Parathyroid adenoma (tissue), 2 donors: ENCODE results near the gene METTL13.

Source experiments
- H2AFZ ChIP-seq: fragments of 300-600 bp; sonication (generic); one replicate; pipeline ENCODE4 v1.7.0; 2017; ENCODE audit warnings: antibody characterized with exemption, mild to moderate bottlenecking
- H3K27ac ChIP-seq: fragments of 300-600 bp; sonication (generic); one replicate; pipeline ENCODE4 v1.7.0; 2017
- H3K27me3 ChIP-seq: fragments of 300-600 bp; sonication (generic); one replicate; pipeline ENCODE4 v1.7.0; 2017; ENCODE audit warnings: low read length; ENCODE audit not compliant: control insufficient read depth, insufficient read depth
- H3K36me3 ChIP-seq: fragments of 300-600 bp; sonication (generic); one replicate; pipeline ENCODE4 v1.7.0; 2017; ENCODE audit warnings: low read length; ENCODE audit not compliant: control insufficient read depth, insufficient read depth
- H3K4me1 ChIP-seq: fragments of 300-600 bp; sonication (generic); one replicate; pipeline ENCODE4 v1.7.0; 2017; ENCODE audit warnings: control low read depth
- H3K4me2 ChIP-seq: fragments of 300-600 bp; sonication (generic); one replicate; pipeline ENCODE4 v1.7.0; 2017; ENCODE audit warnings: low read length
- H3K4me3 ChIP-seq: fragments of 300-600 bp; sonication (generic); one replicate; pipeline ENCODE4 v1.7.0; 2017; ENCODE audit warnings: low read depth, low read length
- H3K79me2 ChIP-seq: fragments of 300-600 bp; sonication (generic); one replicate; pipeline ENCODE4 v1.7.0; 2017; ENCODE audit warnings: control low read depth
- H3K9ac ChIP-seq: fragments of 300-600 bp; sonication (generic); one replicate; pipeline ENCODE4 v1.7.0; 2017; ENCODE audit warnings: mild to moderate bottlenecking
- H3K9me3 ChIP-seq: fragments of 300-600 bp; sonication (generic); one replicate; pipeline ENCODE4 v1.7.0; 2017; ENCODE audit warnings: low read length; ENCODE audit not compliant: control insufficient read depth
- CTCF ChIP-seq: fragments of 300-600 bp; sonication (generic); IDR thresholded peaks from one replicate; pipeline ENCODE4 v1.7.0; 2017; ENCODE audit warnings: antibody characterized with exemption, mild to moderate bottlenecking
- donor health status: primary hyperparathyroidism.

The METTL13 gene

GRCh38 chr1:171780583-171781175 is 781 bp upstream of the METTL13 start:
- H3K27ac ChIP-seq: peak overlapping the region; percentile 86
- H3K9ac ChIP-seq: no peak overlapping the region
- H3K4me2 ChIP-seq: peak overlapping the region; percentile 63
- no peak for TF ChIP-seq CTCF
- H3K4me3 ChIP-seq: peak overlapping the region; percentile 91
- peak overlapping the region; percentile 76 for H2AFZ ChIP-seq
- H3K79me2 ChIP-seq: no peaks in the 10 kb centered on the region
- H3K4me1 ChIP-seq: no peaks in the 10 kb centered on the region
- no peaks in the 10 kb centered on the region for H3K9me3 ChIP-seq
- no peaks in the 10 kb centered on the region for H3K27me3 ChIP-seq
- H3K36me3 ChIP-seq: no peaks in the 10 kb centered on the region

GRCh38 chr1:171783816-171784530 is 2.5 kb downstream of the METTL13 start:
- Histone ChIP-seq H2AFZ (no peak overlapping the region), H3K4me3 (no peak overlapping the region), H3K4me1 (no peaks in the 10 kb centered on the region), H3K36me3 (no peaks in the 10 kb centered on the region), H3K27me3 (no peaks in the 10 kb centered on the region), H3K4me2 (no peak overlapping the region), H3K27ac (no peak overlapping the region), H3K9ac (no peak overlapping the region), H3K79me2 (no peaks in the 10 kb centered on the region), H3K9me3 (no peaks in the 10 kb centered on the region)
- no peak for TF ChIP-seq CTCF

GRCh38 chr1:171784784-171785183 is 3.3 kb downstream of the METTL13 start:
- no peak overlapping the region for H3K9ac ChIP-seq
- H3K79me2 ChIP-seq: no peaks in the 10 kb centered on the region
- no peaks in the 10 kb centered on the region for H3K9me3 ChIP-seq
- H3K27me3 ChIP-seq: no peaks in the 10 kb centered on the region
- no peak overlapping the region for H3K4me3 ChIP-seq
- no peak overlapping the region for H2AFZ ChIP-seq
- H3K27ac ChIP-seq: no peak overlapping the region
- no peaks in the 10 kb centered on the region for H3K36me3 ChIP-seq
- peaks cover 2% of the 10 kb centered on the region for H3K4me1 ChIP-seq
- no peak for TF ChIP-seq CTCF
- no peak overlapping the region for H3K4me2 ChIP-seq

- Histone ChIP-seq H3K4me2 (no peak overlapping the region), H3K79me2 (no peaks in the 10 kb centered on the region), H3K27ac (no peak overlapping the region), H3K36me3 (no peaks in the 10 kb centered on the region), H3K27me3 (no peaks in the 10 kb centered on the region), H3K9ac (no peak overlapping the region), H3K9me3 (no peaks in the 10 kb centered on the region), H2AFZ (no peak overlapping the region), H3K4me3 (no peak overlapping the region), H3K4me1 (peaks cover 4% of the 10 kb centered on the region)
- TF ChIP-seq CTCF: no peak
These were observed 4.3 kb downstream of the METTL13 start for GRCh38 chr1:171785766-171786165.

GRCh38 chr1:171786534-171786933 is 5.1 kb downstream of the METTL13 start:
- Histone ChIP-seq H3K27me3 (no peaks in the 10 kb centered on the region), H2AFZ (no peak overlapping the region), H3K9ac (no peak overlapping the region), H3K4me3 (no peak overlapping the region), H3K4me2 (no peak overlapping the region), H3K9me3 (no peaks in the 10 kb centered on the region), H3K27ac (no peak overlapping the region), H3K36me3 (no peaks in the 10 kb centered on the region), H3K79me2 (no peaks in the 10 kb centered on the region), H3K4me1 (peaks cover 4% of the 10 kb centered on the region)
- TF ChIP-seq CTCF: no peak
